RWPE2 (cell line): Measurements from ENCODE around the gene PDCD1.

ENCODE experiments used
- ATAC-seq: fragments of 200-7000 bp; cut with Tn5 transposase; 3 replicates; pipeline ENCODE4 v1.9.1; 2021; ENCODE audit warnings: low read depth
- DNase-seq: peaks from one replicate; pipeline ENCODE4 v3.0.0-alpha.2; 2020; ENCODE audit warnings: low spot score
- H3K27ac ChIP-seq: fragments of 450-650 bp; 2 replicates; pipeline ENCODE4 v1.5.1; 2017; ENCODE audit warnings: mild to moderate bottlenecking; ENCODE audit not compliant: poor library complexity, severe bottlenecking
- H3K27me3 ChIP-seq: fragments of 250-450 bp; sonication (Bioruptor Pico); 2 replicates; pipeline ENCODE4 v1.5.1; 2021; ENCODE audit warnings: mild to moderate bottlenecking, moderate library complexity; ENCODE audit not compliant: insufficient read depth, poor library complexity, severe bottlenecking
- H3K36me3 ChIP-seq: fragments of 250-450 bp; sonication (Bioruptor Pico); 2 replicates; pipeline ENCODE4 v1.5.1; 2020; ENCODE audit warnings: low read depth, mild to moderate bottlenecking, moderate library complexity
- H3K4me1 ChIP-seq: fragments of 250-450 bp; sonication (Bioruptor Pico); 2 replicates; pipeline ENCODE4 v1.5.1; 2021; ENCODE audit warnings: mild to moderate bottlenecking, moderate library complexity; ENCODE audit not compliant: insufficient read depth, poor library complexity, severe bottlenecking
- H3K4me3 ChIP-seq: fragments of 250-450 bp; sonication (Bioruptor Pico); 2 replicates; pipeline ENCODE4 v1.5.1; 2021; ENCODE audit warnings: mild to moderate bottlenecking, moderate library complexity; ENCODE audit not compliant: severe bottlenecking
- H3K9me3 ChIP-seq: fragments of 250-450 bp; sonication (Bioruptor Pico); 2 replicates; pipeline ENCODE4 v1.5.1; 2021; ENCODE audit warnings: mild to moderate bottlenecking, moderate library complexity; ENCODE audit not compliant: severe bottlenecking
- TF ChIP-seq, protein P1 (sequence below): fragments of 450-650 bp; IDR thresholded peaks from one replicate; pipeline ENCODE4 v1.5.1; 2017; ENCODE audit warnings: mild to moderate bottlenecking, moderate library complexity; ENCODE audit not compliant: poor library complexity, severe bottlenecking

Gene PDCD1

DNA sequence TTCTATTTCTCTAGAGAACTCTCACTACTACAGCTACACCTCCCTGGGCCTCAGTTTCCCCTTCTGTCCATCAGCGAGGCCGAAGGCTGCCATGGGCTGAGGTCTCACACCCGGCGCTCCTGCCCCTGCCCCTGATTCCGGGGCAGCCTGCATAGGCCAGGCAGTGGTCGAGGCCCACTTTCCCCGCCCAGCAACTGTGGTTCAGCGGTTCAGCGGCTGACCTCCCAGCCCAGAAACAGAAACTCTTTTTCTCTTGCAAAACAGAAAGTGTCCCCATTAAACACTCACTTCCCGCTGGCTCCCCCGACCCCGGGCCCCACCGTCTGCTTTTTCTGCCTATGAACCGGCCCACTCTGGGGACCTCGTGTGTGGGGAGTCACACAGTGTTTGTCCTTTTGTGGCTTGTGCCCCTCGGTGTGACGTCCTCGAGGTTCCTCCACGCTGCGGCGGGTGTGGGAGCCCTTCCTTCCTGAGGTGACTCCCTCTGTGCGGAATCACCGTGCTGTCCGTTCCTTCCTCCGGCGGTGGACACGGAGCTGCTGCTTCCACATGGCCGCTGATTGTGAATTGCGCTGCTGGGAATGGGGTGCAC is 16.0 kb downstream of the PDCD1 start:
- DNase-seq (peak; percentile 53), ATAC-seq (no peak)
- no peaks in the 10 kb centered on the region for H3K36me3 ChIP-seq
- no peak overlapping the region for H3K4me3 ChIP-seq
- H3K27me3 ChIP-seq = peaks cover 16% of the 10 kb centered on the region
- H3K27ac ChIP-seq = no peak overlapping the region
- no peaks in the 10 kb centered on the region for H3K9me3 ChIP-seq
- TF ChIP-seq, protein P1, sequence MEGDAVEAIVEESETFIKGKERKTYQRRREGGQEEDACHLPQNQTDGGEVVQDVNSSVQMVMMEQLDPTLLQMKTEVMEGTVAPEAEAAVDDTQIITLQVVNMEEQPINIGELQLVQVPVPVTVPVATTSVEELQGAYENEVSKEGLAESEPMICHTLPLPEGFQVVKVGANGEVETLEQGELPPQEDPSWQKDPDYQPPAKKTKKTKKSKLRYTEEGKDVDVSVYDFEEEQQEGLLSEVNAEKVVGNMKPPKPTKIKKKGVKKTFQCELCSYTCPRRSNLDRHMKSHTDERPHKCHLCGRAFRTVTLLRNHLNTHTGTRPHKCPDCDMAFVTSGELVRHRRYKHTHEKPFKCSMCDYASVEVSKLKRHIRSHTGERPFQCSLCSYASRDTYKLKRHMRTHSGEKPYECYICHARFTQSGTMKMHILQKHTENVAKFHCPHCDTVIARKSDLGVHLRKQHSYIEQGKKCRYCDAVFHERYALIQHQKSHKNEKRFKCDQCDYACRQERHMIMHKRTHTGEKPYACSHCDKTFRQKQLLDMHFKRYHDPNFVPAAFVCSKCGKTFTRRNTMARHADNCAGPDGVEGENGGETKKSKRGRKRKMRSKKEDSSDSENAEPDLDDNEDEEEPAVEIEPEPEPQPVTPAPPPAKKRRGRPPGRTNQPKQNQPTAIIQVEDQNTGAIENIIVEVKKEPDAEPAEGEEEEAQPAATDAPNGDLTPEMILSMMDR = no peak
- H3K4me1 ChIP-seq = no peaks in the 10 kb centered on the region

DNA sequence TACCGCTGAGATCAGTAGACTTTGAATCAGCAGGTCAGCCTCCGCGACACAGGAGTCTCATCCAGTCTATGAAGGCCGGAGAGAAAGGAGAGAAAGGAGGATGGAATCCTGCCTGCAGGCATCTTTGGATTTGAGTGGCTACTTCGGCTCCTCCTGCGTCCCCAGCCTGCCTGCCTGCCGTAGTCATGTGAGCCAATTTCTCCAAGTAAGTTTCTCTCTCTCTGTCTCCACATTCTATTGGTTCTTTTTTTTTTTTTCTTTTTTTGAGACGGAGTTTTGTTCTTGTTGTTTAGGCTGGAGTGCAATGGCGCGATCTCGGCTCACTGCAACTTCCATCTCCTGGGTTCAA is 16.7 kb downstream of the PDCD1 start:
- no peaks in the 10 kb centered on the region for H3K36me3 ChIP-seq
- H3K27me3 ChIP-seq = peaks cover 16% of the 10 kb centered on the region
- H3K9me3 ChIP-seq = no peaks in the 10 kb centered on the region
- DNase-seq (no peak), ATAC-seq (no peak)
- TF ChIP-seq, protein P1 = no peak
- H3K4me1 ChIP-seq = no peaks in the 10 kb centered on the region
- no peak overlapping the region for H3K4me3 ChIP-seq
- H3K27ac ChIP-seq = no peak overlapping the region

DNA sequence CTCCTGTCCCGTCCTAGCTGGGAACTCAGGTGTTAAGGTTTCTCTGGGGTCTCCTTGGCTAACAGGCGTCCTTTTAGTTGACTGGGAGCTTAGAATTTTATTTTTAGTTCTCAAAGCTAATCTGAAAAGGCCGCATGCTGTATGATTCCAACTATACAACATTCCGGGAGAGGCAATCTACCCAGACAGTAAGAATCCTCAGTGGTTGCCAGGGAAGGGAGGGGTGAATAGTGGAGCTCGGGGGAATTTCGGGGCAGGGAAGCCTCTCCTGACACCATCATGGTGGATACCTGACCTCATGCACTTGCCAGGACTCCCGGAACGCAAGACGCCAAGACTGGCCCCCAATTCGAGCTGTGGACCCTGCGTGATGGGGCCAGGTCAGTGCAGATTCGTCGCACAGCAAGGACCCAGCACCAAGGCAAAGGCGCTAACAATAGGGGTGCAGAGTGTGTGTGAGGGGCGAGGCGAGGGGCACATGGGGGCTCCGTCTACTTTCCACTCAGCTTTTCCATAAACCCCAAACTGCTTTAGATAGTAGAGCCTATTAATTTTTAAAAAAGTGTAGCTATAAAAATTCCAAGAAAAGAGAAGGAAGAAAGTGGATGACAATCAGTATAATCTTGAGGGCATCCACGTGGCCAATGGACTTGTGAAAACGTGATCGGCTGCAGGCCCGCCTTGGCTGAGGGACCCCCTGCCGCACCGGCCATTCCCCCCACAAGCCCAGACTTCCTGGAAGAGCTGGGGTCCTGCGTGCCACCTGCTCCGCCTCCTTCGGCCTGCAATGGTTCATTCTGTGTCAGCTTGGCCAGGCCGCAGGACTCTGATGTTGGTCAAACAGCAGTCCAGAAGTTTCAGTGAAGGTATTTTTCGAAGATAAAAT is 17.3 kb downstream of the PDCD1 start:
- DNase-seq = no peak
- TF ChIP-seq, protein P1 = no peak
- peaks cover 16% of the 10 kb centered on the region for H3K27me3 ChIP-seq
- ATAC-seq = no peak
- no peaks in the 10 kb centered on the region for H3K4me1 ChIP-seq
- no peaks in the 10 kb centered on the region for H3K36me3 ChIP-seq
- no peak overlapping the region for H3K4me3 ChIP-seq
- no peaks in the 10 kb centered on the region for H3K9me3 ChIP-seq
- no peak overlapping the region for H3K27ac ChIP-seq

DNA sequence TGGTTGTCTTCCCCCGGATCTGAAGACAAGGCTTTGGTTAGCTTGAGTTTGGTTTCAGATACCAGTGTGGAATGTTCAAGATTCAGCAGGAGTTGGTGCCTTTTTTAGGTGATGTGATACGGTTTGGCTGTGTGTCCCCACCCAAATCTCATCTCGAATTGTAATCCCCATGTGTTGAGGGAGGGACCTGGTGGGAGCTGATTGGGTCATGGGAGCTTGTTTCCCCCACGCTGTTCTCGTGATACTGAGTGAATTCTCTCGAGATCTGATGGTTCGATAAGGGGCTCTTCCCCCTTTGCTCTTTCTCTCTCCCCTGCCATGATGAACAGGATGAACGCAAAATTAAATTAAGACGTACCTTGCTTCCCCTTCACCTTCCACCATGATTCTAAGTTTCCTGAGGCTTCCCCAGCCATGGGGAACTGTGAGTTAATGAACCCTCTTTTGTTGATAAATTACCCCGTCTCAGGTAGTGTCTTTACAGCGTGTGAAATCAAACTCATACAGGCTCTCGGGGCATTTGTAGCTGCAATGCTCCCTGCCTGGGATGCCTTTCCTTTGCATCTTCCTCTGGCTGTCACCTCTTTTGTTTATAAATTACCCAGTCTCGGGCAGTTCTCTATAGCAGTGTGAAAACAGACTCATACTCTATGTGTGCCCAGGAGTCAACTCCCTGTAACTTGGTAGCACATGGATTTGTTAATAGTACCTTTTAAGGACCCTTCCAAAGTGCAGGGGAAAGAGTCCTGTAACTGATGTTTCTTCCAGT is 21.3 kb downstream of the PDCD1 start:
- Histone ChIP-seq H3K4me3 (no peak overlapping the region), H3K4me1 (no peaks in the 10 kb centered on the region), H3K27ac (no peak overlapping the region), H3K9me3 (no peaks in the 10 kb centered on the region), H3K27me3 (no peaks in the 10 kb centered on the region), H3K36me3 (no peaks in the 10 kb centered on the region)
- ATAC-seq = no peak
- TF ChIP-seq, protein P1 = no peak
- no peak for DNase-seq
